ENCODE results near the gene RASA4B. TPM values are rescaled to one million over a fixed set of nuclear protein-coding genes. Genes with fewer than 3 reads are reported as not detected.

The RASA4B gene
- total RNA-seq, 3 donors from 2014 or later, result 8.0 to 30.8 (median 12.2) TPM

DNA sequence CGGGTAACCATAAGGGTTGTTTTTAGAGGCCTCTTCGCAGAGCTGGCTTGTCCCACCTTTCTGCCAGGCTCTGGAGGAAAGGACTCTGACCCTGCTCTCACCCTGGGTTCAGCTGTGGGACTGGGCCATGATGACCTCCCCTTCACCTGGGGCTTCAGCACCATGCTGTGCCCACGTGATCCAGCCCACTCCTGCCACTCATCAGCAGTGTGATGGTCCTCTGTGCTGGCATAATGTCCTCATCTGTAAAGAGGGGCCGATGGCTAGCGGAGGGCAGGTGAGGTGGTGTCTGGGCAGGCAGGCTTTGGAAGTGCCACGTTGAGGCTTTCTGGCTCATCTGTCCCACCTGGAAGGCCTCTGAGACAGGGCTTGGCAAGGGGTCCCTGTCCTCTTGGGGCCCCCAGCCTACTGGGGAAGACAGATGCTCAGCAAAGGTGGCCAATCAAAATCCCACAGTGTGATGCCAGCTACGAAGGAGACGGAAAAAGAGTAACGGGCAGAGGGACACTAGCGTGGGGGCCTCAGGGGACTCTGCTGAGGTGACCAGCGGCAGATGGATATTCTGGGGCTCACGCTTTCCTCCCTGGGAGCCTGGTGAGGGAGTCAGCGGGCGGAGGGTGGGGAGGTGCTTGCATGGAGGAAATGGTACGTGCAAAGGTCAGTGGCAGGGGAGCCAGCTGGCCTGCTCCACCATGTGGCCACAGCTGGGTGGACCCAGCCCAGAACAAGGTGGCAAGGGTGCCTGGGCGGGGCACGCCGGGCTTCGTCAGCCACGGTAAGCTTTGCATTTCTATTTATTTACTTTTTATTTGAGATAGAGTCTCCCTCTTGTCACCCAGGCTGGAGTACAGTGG lies 47.4 kb downstream of the RASA4B start:
- intact Hi-C loops (cut with DNase I, micrococcal nuclease), result no loop called here
- TF ChIP-seq, protein P1, sequence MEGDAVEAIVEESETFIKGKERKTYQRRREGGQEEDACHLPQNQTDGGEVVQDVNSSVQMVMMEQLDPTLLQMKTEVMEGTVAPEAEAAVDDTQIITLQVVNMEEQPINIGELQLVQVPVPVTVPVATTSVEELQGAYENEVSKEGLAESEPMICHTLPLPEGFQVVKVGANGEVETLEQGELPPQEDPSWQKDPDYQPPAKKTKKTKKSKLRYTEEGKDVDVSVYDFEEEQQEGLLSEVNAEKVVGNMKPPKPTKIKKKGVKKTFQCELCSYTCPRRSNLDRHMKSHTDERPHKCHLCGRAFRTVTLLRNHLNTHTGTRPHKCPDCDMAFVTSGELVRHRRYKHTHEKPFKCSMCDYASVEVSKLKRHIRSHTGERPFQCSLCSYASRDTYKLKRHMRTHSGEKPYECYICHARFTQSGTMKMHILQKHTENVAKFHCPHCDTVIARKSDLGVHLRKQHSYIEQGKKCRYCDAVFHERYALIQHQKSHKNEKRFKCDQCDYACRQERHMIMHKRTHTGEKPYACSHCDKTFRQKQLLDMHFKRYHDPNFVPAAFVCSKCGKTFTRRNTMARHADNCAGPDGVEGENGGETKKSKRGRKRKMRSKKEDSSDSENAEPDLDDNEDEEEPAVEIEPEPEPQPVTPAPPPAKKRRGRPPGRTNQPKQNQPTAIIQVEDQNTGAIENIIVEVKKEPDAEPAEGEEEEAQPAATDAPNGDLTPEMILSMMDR (IDR thresholded peaks at IDR 0.05), result no peak
- DNase-seq, result peak; percentile 86 to 89 (median 87)
- H3K9me3 ChIP-seq, result no peaks in the 10 kb centered on the region
- no peak overlapping the region for H3K4me3 ChIP-seq
- ATAC-seq, result peak; percentile 91
- no peaks in the 10 kb centered on the region for H3K36me3 ChIP-seq (ENCODE audit: low read depth)
- H3K4me1 ChIP-seq (ENCODE audit: low read depth), result peaks cover 11% of the 10 kb centered on the region

DNA sequence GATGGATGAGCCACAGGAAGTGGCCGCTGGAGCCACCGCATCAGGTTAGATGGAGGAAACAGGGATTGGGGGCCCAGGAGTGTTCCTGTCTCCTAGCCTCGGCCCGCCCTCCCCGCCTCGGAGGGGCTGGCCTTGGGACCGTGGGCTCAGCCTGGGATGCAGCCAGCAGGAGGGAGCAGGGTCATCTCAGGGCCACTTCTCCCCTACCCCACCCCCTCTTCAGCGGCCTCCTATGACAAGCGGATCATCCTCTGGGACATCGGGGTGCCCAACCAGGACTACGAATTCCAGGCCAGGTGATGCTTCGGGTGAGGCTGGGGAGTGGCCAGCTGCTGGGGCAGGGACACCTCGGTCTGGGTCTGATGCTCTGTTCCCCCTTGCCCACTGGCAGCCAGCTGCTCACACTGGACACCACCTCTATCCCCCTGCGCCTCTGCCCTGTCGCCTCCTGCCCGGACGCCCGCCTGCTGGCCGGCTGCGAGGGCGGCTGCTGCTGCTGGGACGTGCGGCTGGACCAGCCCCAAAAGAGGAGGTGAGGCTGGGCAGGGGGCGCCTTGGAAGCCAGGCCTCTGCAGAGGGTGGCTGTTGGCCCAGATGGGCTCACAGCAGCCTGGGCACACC lies 48.1 kb downstream of the RASA4B start:
- Histone ChIP-seq H3K9me3 (no peaks in the 10 kb centered on the region), H3K4me3 (no peak overlapping the region), H3K36me3 (ENCODE audit: low read depth) (no peaks in the 10 kb centered on the region), H3K4me1 (ENCODE audit: low read depth) (peaks cover 11% of the 10 kb centered on the region)
- intact Hi-C loops (cut with DNase I, micrococcal nuclease), result no loop called here
- ATAC-seq (no peak), DNase-seq (peak in 2 of 3 donors; percentile 33 to 48)
- TF ChIP-seq, protein P1 (IDR thresholded peaks at IDR 0.05), result no peak

DNA sequence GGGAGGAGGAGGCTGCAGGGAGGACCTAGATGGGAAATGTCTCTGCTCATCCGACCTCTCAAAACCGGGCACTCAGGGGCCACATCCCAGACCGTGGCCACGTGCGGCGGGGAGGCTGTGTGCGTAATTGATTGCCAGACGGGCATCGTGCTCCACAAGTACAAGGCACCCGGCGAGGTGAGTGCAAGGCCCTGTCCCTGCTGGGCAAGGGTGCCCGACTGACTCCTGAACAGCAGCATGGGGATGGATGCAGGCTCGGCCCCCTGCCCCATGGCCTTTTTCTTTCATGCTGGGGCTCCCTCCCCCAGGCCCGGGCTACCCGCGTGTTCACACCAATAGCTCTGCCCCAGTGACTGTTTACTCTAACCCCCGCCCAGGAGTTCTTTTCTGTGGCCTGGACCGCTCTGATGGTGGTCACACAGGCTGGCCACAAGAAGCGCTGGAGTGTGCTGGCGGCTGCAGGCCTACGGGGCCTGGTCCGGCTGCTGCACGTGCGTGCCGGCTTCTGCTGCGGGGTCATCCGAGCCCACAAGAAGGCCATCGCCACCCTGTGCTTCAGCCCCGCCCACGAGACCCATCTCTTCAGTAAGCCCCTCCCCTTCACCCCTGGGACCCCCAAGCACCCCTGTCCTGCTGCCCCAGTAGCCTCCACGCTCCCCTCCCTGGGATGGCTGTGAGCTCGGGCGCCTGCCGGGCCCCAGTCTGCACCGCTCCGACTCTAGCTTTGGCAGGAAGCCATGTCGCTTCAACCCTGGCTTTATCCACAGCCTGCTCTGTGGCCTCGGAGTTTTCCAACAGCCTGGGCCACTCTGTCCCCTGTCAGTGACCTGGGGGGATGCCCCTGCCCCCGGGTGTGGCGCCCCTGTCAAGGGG lies 48.9 kb downstream of the RASA4B start:
- ATAC-seq (no peak), DNase-seq (peak in 2 of 3 donors; percentile 30 to 56)
- TF ChIP-seq, protein P1 (IDR thresholded peaks at IDR 0.05), result no peak
- Histone ChIP-seq H3K36me3 (ENCODE audit: low read depth) (no peaks in the 10 kb centered on the region), H3K9me3 (no peaks in the 10 kb centered on the region), H3K4me1 (ENCODE audit: low read depth) (peaks cover 16% of the 10 kb centered on the region), H3K4me3 (no peak overlapping the region)
- intact Hi-C loops (cut with DNase I, micrococcal nuclease), result no loop called here

DNA sequence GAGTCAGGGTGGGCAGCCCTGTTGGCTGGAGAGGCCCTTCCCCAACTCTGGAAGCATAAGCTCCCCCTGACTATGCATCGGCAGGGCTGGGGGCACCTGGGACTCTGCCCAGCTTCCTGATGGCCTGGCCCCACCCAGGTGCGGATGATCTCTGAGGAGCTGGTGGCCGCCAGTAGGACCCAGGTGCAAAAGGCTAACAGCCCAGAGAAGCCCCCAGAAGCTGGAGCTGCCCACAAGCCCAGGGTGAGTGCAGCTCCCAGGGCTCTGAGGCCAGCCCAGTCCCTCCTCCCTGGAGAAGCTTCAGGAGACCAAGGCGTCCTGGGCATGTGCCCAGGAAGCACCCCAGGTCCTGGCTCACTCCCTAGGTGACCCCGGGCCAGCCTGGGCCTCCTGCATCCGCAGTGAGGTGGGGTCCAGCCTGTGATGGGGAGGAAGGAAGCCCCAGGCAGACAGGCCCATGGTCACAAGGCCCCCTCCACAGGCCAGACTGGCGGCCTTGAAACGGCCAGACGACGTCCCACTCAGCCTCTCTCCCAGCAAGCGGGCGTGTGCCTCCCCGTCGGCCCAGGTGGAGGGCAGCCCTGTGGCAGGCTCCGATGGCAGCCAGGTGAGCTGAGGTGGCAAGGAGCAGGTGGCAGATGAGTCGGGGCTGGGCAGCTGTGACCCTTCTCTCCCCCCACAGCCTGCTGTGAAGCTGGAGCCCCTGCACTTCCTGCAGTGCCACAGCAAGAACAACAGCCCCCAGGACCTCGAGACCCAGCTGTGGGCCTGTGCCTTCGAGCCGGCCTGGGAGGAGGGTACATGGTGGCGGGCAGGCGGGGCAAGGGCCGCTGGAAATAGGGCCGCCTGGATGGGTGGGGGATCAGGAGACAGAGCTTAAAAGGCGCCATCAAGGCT lies 49.7 kb downstream of the RASA4B start:
- TF ChIP-seq, protein P1 (IDR thresholded peaks at IDR 0.05), result no peak
- DNase-seq (peak in 1 of 3 donors; percentile 51), ATAC-seq (no peak)
- Histone ChIP-seq H3K4me3 (no peak overlapping the region), H3K36me3 (ENCODE audit: low read depth) (no peaks in the 10 kb centered on the region), H3K9me3 (no peaks in the 10 kb centered on the region), H3K4me1 (ENCODE audit: low read depth) (peaks cover 20% of the 10 kb centered on the region)
- intact Hi-C loops (cut with DNase I, micrococcal nuclease), result no loop called here

DNA sequence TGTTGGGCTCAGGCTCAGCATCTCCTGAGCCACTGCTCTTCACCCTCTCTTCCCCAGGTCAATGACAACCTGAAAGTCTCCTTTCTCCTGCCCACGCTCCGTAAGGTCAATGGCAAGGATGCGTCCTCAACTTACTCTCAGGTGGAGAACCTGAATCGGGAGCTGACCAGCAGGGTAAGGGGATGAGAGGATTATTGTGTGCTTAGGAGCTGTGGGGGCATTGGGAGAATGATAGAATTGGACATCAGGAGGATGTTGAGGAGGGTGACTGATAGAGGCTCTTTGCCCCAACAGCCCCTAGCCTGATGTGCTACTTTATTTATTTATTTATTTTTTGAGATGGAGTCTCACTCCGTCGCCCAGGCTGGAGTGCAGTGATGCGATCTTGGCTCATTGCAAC lies 51.5 kb downstream of the RASA4B start:
- no peaks in the 10 kb centered on the region for H3K36me3 ChIP-seq (ENCODE audit: low read depth)
- DNase-seq, result no peak
- intact Hi-C loops (cut with DNase I, micrococcal nuclease), result no loop called here
- TF ChIP-seq, protein P1 (IDR thresholded peaks at IDR 0.05), result no peak
- no peaks in the 10 kb centered on the region for H3K9me3 ChIP-seq
- peaks cover 20% of the 10 kb centered on the region for H3K4me1 ChIP-seq (ENCODE audit: low read depth)
- no peak for ATAC-seq
- no peak overlapping the region for H3K4me3 ChIP-seq
